ENCODE data around the gene PIP4K2A.

Gene PIP4K2A

DNA sequence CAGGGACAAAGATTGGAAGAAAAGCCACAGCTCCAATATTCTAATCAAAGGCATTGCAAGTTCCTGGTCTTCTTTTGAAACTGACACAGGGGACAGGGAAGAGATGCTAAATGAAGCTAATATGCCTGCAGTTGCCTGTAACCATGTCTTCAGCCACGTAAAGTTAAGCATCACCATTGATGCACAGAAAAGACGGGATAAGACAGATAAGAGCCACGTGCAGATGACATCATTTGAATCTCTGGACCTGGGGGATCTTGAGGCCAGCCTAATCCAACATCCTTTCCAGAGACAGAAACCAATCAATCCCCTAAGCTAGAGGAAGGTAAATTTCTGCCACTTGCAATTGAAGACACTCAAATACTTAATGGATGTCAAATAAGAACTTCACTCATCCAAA is 93.4 kb downstream of the PIP4K2A start:
- DNase-seq (ENCODE audit: low read depth, low spot score), result no peak

DNA sequence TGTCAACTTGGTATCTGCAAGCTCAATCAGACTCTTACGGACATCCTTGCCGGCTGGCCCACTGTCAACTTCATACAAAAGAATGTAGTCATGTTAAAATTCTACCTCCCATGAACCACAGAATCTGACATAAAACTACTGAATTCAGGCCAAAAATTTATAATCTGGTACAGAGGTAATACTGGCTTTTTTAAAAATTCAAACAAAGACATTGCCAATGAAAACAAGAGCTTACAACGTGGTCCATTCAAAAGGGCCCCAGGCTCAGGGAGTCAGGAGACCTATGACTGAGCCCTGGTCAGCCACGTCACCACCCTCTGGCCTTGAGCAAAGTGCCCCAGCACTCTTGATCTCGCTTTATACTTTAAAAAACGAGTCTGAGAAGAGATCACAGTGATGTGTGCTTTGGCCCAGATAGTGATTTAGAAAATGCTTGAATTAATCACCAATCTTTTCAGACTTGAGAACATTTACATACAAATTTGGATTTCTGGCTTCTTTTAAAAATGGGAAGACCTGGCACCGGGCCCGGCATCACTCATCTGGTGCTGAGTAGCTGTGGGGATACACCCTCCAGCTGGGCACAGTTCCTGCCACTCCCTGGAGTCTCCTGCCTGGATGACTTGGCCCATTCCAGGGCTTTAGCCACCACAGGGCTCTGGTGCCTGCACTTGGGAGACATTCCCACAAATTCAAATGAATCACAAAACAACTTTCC is 94.1 kb downstream of the PIP4K2A start:
- no peak for DNase-seq (ENCODE audit: low read depth, low spot score)

DNA sequence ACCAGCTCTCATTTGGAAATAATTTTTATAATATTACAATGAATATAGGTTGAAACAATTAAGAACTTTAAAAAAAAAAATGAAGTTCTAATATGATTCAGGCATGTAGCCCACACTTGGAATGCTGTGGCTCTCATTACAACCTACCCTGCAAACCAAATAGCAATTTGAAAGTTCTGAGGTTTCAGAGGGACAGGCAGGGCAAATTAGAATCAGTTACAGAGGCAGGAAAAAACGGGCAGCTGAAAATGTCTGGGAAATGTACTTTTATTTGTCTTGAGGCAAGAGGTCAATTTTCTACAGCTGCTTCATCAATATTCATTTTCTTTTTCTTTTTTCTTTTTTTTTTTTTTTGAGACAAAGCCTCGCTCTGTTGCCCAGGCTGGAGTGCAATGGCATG is 95.3 kb downstream of the PIP4K2A start:
- no peak for DNase-seq (ENCODE audit: low read depth, low spot score)

DNA sequence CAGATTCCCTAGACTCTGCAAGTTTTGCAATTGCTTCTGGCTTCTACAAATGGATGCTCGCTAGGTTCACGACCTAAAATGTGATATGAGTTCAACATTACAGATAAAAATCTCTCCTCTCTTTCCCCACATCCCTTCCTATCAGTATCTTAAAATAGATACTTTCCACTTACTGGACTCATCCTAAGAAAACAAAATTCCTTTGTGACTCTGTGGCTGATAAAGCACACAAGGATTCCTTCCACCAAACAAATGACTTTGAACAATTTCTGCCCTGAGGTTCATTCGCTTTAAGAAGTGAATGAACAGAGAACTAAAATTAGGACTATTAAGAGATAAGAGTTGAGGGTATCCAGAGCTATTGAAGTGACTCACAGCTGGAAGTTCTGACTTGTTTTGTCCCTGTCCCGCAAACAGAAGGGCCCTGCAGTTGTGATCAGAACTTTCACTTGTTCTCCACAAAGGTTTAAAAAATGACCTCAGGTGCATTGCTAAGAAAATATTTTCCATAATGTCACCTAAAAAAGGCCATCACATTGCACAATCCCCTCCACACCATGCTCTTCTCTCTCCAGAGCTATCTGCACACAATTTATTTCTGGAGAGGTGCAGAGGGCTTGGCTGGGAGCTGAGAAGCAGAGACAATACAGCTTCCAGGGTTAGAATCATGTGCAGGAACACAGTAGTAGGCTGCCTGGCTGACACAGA is 96.1 kb downstream of the PIP4K2A start:
- peak; percentile 59 for DNase-seq (ENCODE audit: low read depth, low spot score)

DNA sequence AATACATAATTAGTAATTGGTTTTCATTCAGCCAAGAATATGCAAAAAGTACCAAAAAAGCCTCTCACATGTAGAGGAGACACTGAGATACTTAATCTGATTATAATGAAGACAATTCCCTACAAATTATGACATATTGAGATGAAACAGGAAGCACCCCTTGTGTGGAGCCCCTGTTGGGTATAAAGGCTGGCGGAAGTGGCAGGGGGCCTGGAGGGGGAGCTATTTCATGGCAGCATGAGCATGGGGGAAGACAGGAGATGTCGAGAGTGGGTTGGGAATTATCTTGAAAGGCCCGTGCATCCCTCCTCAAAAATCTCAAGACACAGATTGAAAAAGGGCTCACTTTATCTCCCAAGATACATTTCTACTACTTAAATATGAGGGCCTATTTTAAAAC is 96.9 kb downstream of the PIP4K2A start:
- DNase-seq (ENCODE audit: low read depth, low spot score), result no peak

DNA sequence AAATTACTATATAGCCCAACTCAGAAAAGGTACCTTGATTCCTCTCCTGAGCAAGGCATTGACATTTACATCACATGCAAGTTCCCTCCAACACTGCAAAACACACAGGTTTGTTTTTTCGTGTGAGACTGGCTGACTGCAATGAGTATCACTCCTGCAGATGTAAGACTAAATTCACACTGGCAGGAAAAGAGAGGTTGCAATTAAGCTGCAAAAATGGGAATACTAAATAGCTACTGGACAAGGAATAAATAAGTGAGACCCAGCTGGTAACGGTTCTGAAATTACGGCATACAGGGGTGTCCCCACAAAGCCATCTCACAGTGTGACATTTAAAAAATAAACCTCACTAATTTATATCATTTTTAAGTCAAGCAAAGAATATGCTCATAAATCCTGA is 97.3 kb downstream of the PIP4K2A start:
- DNase-seq (ENCODE audit: low read depth, low spot score), result no peak

DNA sequence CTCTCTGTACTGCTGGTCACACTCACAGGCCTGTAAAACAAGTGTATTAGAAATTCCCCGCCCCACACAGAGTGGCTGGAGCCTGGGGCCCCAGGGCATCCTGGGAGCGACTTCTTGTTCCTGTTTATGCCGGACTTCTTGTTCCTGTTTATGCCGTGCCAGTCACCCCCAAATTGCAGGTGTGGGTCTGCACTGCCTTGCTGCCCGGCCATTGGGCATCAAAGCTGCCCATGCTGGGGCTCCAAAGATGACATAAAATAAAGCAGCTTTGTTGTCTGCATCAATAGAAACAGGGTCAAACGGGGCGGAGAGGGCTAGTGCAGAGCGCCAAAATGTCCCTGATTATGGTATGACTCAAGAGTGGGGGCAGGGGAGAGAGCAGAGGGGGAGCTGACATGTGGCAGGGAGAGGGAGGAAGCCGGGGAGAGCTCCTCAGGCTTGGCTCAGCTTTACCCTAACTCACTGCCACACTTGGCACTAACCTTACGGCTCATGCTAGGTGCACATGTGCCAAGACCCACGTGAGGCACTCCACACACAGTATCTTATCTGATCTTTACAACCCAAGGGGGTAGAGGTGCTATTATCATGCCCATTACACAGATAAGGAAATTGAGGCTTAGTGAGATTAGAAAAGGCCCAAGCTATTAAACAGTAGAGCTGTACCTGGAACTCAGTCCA is 98.4 kb downstream of the PIP4K2A start:
- DNase-seq (ENCODE audit: low read depth, low spot score), result peak; percentile 82

DNA sequence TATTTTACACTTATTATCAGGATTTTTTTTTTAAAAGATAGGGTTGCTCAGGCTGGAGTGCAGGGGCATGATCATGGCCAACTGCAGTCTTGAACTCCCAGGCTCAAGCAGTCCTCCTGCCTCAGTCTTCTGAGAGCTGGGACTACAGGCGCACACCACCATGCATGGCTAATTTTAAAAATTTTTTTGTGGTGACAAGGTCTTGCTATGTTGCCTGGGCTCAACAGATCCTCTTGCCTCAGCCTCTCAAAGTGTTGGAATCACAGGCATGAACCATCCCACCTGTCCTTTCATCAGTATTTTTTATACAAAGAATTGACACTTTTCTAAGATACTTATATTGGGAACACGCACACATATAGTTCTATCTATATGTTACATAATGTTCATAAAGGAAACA is 99.3 kb downstream of the PIP4K2A start:
- no peak for DNase-seq (ENCODE audit: low read depth, low spot score)

DNA sequence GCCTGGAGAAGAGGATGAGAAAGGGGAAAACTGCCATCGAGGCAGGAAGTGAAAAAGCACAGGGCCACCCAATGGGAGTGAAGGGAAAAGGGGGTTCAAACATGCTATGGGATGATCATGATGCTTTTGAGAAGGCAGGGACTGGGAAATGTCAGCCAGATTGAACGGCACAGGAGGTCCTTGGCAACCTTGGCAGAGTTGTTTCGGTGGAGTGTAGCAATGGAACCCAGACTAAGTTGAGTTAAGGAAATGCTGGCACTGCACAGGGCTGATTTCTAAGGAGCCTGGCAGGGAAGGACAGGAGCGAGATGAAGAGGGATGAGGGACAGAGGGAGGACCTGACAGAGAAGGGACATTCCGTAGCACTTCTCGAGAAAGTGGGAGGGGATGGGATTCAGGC is 101.4 kb downstream of the PIP4K2A start:
- DNase-seq (ENCODE audit: low read depth, low spot score), result no peak

DNA sequence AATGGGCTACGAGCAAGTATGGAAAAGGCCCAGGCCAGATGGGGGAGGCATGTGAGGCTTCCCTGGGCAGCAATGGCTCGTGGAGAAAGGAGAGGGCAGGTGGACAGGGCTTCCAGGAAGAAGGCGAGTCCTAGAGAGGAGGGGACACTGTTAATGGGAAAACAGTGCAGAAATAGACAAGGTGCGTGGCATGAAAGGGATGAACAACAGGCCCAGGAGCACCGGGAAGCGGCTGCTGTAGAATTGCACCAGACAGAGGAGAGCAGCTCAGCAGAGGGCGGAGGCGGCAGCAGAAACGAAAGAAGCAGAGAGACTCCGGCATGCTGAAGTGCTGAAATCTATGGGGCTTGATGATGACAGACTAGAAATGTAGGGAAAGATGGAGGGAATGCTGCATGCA is 102.1 kb downstream of the PIP4K2A start:
- no peak for DNase-seq (ENCODE audit: low read depth, low spot score)

DNA sequence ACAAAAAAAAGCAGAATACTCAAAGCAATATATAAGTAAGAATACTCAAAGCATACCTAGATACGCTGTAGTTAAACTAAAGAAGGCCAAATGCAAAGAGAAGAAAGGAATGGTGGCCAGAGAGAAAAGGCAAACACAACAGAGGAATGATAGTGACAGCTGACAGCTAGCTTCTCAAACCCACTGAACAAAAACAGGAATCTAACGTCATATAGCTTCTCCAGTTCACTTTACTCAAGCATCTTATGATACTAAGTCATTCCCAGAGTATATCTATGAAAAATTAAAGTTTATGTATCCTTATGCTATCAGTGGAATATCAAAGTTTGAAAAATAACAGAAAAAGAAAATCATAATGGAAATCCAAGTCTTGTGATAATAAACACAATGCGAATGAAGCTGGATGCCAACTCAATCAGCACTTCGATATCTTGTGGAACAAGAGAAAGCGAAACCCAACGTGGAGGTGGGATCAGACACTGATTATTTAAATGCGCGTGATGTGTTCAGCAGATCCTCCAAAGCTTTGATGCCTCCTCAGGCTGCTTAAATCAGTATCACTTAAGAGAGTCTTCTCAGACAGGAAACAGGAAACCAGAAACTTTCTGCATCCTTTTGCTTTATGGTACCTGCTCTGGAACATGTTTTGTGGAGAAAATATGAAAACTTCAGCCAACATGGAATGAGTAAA is 102.8 kb downstream of the PIP4K2A start:
- no peak for DNase-seq (ENCODE audit: low read depth, low spot score)

DNA sequence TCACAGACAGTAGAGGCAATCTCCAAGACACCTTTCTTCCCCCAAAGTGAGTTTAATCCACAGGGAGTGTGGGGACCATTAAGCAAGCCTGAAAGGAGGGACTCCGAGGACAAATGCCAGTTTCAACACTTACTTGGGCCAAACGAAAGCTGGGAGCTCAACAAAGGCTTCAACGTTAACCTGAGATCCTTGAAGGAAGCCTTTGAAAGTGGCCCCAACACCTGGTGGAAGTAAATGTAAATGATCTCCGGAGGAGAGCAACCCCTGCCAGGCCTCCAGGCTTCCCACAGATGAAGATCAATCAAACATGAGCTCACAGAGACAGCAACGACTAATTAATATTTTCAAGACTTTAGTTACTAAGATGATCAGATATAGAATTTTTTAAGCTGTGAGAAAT is 103.8 kb downstream of the PIP4K2A start:
- DNase-seq (ENCODE audit: low read depth, low spot score), result no peak

DNA sequence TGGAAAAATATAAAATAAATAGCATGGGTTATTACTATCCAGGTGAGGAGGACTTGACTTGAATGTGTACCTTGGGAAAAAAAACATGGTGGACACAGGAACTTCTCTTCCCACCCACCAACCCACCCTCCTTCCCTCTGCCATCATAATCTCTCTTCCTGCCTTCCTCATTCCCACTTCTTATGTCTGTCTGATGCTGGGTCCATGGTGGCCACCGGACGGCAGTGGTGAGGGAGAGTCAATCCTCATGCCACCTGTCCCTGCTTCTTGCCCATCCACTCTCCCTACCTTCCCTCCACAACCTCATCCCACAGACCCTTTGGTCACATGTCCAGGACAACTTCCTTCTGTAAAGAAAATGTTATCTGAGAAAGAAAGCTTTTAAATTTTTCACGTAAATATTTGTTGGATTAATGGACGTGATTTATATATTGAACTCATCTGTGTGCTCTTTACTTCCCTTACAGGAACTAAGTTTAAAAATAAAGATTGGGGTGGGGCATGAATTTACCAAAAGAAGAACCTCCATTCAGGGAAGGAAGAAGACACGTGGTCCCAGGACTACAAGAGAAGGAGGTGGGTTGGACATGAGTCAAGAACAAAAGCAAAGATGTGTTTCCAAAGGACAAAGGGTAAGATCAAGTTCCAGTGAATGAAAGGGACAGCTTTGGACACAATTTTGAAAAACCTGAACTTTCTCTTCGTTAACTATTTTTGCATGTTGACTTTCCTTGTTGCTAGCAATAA is 104.5 kb downstream of the PIP4K2A start:
- no peak for DNase-seq (ENCODE audit: low read depth, low spot score)

DNA sequence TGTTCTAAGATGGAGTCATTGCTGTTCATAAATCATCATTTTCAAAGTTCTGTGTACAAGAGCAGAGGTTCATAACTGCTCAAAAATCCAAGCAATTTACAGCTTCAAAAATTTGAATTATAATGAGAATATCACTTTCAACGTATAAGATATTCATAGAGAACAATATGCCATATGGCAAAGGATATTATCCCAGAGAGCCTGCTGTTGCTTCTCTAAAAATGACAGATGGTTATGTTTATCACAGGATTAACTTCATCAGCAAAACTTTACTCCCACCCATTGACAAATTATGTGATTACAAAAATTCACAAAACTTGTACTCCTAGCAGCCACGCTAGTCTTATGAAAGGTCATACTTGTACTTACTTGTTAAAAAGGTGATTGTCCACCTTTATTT is 105.1 kb downstream of the PIP4K2A start:
- DNase-seq (ENCODE audit: low read depth, low spot score), result no peak

DNA sequence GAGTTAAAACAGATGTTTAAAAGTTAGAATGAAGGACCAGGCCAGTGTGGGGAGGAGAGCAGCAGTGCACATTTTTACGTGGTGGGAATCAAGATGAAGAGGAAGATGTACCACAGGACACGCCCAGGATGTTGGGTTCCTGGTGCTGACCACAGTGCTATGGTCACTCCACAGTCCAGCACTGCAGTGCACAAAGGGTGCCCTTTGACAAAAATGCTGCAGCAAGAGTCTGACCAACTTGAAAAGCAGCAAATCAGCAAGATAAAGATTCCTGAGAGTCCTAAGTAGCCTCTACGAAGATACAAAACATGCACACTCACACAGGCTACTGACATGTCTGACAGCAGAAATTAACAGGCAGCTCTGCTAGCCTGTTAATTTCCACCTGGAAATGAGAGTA is 107.1 kb downstream of the PIP4K2A start:
- DNase-seq (ENCODE audit: low read depth, low spot score), result no peak

DNA sequence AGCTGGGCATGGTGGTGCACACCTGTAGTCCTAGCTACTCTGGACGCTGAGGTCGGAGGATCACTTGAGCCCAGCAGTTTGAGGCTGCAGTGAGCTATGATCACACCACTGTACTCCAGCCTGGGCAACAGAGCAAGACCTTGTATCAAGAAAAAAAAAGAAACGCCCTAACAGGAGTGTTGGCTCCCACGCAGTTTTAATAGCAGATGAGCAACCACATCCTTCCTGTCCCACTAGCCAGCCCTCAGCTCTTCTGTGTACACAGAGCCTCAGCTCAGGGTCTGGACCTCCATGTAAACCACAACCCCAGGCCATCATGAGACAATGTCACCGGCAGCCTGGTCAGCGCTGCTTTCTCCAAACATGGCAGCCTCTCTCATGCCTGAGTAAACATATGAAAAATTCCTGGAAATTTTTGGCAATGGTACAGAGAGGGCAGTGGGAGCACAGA is 108.2 kb downstream of the PIP4K2A start:
- DNase-seq (ENCODE audit: low read depth, low spot score), result no peak

DNA sequence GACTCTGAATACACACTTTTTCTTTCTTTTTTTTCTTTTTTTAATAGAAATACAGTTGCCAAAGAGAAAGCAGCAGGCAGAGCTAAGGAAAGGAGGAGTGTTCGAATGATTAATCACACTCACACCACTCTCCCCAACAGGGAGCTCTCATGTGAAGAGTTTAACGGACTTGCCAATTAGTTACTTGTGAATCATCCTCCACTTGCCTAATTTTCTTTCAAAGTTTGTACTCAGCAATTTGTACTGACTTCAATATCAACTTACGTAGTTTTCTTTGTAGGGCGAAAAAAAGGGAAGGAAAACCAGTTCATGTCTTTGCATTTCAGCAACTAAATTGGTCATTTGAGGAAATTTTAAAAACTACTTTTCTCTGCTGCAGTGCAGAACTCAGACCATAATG is 109.2 kb downstream of the PIP4K2A start:
- no peak for DNase-seq (ENCODE audit: low read depth, low spot score)

DNA sequence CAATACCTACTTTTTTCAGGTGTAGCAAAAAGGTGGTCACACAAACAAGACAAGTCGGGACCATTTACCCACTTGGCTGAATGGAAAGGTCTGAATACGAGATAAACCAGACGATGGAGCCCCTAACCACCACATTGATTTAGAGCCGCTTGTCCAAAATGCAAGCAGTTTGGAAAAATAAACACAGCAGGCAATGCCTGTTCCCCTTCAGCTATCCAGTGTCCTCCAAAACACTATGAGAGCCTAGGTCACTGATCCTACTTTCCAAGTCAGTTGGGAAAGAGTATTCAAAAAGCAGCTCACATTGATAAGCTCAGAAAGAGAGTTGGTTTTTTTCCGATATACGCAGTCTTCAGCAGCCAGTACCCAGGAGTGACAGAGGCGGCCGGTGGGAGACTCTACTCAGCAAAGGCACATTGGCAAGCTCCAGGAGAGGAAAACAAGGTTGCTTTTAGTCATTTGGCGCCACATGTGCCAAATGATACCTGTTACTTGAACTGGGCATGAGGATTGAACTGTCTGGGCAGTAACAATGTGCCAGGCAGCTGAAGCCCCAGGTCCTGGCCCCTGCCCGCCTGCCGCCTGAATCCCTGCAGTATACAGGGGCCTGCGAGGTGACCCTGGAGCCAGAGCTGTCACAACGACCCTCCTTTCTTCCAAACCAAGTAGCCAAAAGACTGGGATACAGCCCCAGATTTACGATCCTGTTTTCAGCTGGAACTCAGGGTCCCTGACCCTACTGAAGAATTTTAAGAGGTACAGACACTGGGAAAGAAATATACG is 109.8 kb downstream of the PIP4K2A start:
- no peak for DNase-seq (ENCODE audit: low read depth, low spot score)

DNA sequence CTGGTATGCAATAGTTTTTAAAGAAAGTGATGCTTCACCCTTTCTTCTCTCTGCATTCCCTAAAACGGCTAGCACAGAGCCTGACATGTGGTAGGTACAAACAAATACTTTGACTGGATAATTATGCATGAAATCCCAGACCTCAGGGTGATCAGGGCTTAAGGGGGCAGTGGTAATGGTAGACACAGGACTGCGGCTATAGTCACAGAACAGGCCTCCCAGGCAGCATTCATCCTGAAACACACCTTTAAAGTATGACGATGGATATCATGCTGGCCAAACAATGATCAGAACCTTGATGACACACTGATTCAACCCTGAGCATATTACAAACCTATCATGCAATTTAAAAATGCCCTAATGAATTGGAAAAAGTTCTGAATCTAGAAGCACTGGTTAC is 110.8 kb downstream of the PIP4K2A start:
- no peak for DNase-seq (ENCODE audit: low read depth, low spot score)

DNA sequence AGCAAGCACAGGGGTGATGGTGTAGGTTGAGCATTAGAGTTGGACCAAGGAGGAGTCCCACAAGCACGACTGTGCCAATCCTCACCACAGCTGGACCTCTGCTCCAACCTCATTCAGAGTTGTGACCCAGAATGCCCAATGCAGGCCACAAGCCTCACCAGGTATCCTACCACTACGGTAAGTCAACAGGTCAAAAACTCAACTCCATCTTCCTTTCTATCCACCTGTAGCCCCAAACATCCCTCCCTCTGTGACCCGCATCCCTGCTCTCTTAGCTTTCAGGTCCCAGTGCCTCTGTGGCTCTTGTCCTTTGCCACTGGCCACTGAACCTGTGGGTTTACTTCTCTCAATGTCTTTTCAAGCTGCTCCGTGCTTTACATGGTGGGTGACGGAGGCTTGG is 112.8 kb downstream of the PIP4K2A start:
- no peak for DNase-seq (ENCODE audit: low read depth, low spot score)

Measured in ELF-1 (cell line).